ENCODE data around the gene ZNF205.

Gene ZNF205

DNA sequence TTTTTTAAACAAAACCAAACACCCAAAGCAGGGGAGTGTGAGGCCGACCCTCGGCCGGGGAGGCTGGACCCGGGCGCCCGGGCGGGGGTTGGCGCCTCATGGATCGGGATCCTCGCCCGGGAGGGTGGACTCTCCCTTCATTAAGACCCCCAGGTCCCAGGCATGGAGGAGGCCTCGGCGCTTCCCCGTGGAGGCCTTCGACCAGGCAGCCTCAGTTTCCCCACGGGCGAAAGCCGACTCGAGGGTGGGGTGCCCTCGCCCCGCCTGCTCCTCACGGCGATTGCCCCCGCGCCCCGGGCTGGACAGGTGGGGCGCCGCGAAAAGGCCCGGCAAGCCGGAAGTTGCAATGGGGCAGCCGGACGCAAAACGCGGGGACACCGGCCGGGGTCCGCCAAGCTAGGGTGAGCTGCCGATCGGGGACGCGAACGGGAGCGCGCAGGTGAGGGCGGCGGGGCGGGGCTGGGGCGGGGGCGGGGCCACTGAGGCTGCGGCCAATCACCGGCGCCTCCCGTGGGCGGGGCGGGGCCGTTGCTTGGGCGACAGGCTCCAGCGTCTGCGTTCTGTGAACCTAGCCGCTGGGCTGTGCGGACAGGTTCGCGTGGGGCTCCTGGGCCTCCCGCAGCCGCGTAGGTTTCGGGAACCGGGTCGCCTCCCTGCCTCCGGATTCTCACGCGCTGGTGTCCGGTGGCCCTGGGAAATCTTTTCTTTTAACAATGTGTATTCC, 6.0 kb upstream of the ZNF205 start:
- TF ChIP-seq POLR2A (IDR thresholded peaks at IDR 0.05; ENCODE audit: low read length) (peak; percentile 69), GATA1 (IDR thresholded peaks at IDR 0.05; ENCODE audit: low read depth, low read length) (no peak)

DNA sequence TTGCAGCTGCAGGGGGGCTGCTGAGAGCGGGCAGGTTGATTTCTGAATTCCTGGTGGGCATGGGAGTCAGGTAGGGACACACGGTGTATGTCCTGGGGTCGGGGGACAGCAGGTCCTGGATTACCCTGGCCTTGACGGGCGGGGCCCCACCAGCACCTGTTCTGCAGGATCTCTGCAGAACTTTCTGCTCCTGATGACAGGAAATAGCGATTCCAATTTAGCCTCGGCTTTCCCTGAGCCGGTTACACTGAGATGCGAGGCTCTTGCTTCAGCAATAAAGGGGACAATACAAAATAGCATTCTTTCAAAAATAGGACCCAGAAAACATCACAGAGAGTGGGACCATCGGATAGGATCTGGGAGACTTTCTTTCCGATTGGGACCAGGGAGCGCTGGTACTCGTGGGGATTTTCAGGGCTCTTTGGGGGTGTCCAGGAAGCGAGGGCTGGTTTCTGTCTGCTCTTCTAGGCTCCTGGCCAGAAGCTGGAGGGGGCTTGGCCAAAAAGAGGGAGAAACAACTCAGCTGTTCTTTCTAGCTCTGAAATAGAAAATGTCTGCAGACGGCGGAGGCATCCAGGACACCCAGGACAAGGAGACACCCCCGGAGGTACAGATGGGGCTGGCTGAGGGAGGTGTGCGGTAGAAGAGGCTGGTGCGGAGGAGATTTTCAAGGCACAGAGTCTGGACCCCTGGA, 642 bp downstream of the ZNF205 start:
- TF ChIP-seq GATA1 (IDR thresholded peaks at IDR 0.05; ENCODE audit: low read depth, low read length), result no peak
- TF ChIP-seq POLR2A (IDR thresholded peaks at IDR 0.05; ENCODE audit: low read length), result no peak
- no peak for DNase-seq

More for the DNA sequence above, 6.0 kb upstream of the ZNF205 start:
- peak; percentile 92 to 95 for DNase-seq

GRCh38 chr16:3113765-3114479, 1.5 kb downstream of the ZNF205 start:
- DNase-seq, result no peak
- no peak for TF ChIP-seq POLR2A (IDR thresholded peaks at IDR 0.05; ENCODE audit: low read length)
- TF ChIP-seq GATA1 (IDR thresholded peaks at IDR 0.05; ENCODE audit: low read depth, low read length), result no peak

- no peak for TF ChIP-seq POLR2A (IDR thresholded peaks at IDR 0.05; ENCODE audit: low read length)
- TF ChIP-seq GATA1 (IDR thresholded peaks at IDR 0.05; ENCODE audit: low read depth, low read length), result no peak
- DNase-seq, result no peak
Observed at GRCh38 chr16:3115003-3115402, 2.6 kb downstream of the ZNF205 start.

GRCh38 chr16:3115561-3115960, 3.2 kb downstream of the ZNF205 start:
- no peak for DNase-seq

GRCh38 chr16:3118204-3118790, 5.9 kb downstream of the ZNF205 start:
- no peak for DNase-seq
- TF ChIP-seq POLR2A (IDR thresholded peaks at IDR 0.05; ENCODE audit: low read length), result no peak
- TF ChIP-seq GATA1 (IDR thresholded peaks at IDR 0.05; ENCODE audit: low read depth, low read length), result no peak

More at GRCh38 chr16:3115561-3115960, 3.2 kb downstream of the ZNF205 start:
- TF ChIP-seq POLR2A (IDR thresholded peaks at IDR 0.05; ENCODE audit: low read length), result no peak
- TF ChIP-seq GATA1 (IDR thresholded peaks at IDR 0.05; ENCODE audit: low read depth, low read length), result no peak

DNA sequence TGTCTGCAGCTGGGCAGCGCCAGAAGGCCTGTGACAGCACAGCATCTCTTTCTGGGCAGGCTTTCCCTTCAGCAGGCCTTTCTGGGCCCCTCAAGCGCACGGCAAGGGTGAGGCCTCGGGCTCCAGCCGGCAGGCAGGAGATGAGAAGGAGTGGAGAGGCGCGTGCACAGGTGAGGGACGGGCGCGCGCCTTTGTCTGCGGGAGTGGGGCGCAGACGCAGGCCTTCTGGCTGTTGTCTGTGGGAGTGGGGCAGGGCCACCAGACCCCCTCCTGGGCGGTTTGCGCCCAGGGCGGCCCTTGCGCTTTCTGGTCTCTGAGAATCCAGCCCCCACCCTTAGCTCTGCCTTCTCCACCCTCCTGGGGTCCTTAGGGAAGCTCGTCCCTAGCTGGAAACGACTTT, 6.5 kb downstream of the ZNF205 start:
- no peak for DNase-seq
- no peak for TF ChIP-seq GATA1 (IDR thresholded peaks at IDR 0.05; ENCODE audit: low read depth, low read length)

DNA sequence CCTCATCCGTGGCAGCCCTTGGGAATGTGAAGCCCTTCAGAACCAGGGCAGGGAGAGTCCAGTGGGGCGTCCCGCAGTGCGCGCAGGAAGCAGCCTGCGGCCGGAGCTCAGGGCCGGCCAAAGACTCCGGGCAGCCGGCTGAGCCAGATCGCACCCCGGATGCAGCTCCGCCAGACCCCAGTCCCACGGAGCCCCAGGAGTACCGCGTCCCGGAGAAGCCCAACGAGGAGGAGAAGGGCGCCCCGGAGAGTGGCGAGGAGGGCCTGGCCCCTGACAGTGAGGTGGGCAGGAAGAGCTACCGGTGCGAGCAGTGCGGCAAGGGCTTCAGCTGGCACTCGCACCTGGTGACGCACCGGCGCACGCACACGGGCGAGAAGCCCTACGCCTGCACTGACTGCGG, 6.9 kb downstream of the ZNF205 start:
- no peak for TF ChIP-seq POLR2A (IDR thresholded peaks at IDR 0.05; ENCODE audit: low read length)
- no peak for TF ChIP-seq GATA1 (IDR thresholded peaks at IDR 0.05; ENCODE audit: low read depth, low read length)
- no peak for DNase-seq

DNA sequence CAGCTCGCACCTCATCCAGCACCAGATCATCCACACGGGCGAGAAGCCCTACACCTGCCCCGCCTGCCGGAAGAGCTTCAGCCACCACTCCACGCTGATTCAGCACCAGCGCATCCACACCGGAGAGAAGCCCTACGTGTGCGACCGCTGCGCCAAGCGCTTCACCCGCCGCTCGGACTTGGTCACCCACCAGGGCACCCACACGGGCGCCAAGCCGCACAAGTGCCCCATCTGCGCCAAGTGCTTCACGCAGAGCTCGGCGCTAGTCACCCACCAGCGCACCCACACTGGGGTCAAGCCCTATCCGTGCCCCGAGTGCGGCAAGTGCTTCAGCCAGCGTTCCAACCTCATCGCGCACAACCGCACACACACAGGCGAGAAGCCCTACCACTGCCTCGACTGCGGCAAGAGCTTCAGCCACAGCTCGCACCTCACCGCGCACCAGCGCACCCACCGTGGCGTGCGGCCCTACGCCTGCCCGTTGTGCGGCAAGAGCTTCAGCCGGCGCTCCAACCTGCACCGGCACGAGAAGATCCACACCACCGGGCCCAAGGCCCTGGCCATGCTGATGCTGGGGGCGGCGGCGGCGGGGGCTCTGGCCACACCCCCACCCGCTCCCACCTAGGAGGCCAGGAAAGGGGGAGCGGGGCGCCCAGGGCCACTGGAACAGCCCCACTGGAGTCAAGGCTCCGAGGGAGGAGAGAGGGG, 7.5 kb downstream of the ZNF205 start:
- DNase-seq, result no peak
- TF ChIP-seq POLR2A (IDR thresholded peaks at IDR 0.05; ENCODE audit: low read length) (no peak), GATA1 (IDR thresholded peaks at IDR 0.05; ENCODE audit: low read depth, low read length) (no peak)

DNA sequence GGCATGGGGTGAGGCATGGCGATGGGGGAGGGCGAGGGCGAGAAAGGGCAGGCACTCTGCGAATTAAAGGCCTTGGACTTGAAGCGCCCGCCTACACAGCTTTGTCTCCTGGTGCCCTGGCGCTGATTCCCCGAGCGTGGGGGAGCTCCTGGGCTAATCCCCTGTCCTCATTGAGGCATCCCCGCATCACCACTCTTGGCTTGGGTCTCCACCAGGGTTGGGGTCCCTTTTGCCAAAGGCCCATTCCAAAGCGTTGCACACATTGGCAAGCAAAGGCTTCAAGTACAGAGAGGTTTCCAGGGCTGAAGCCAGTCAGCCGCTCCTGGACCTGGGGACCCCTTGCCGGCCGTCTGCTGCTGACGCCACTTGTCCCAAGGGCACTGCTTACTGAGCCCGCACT, 8.0 kb downstream of the ZNF205 start:
- TF ChIP-seq POLR2A (IDR thresholded peaks at IDR 0.05; ENCODE audit: low read length), result no peak
- TF ChIP-seq GATA1 (IDR thresholded peaks at IDR 0.05; ENCODE audit: low read depth, low read length), result no peak
- DNase-seq, result no peak

DNA sequence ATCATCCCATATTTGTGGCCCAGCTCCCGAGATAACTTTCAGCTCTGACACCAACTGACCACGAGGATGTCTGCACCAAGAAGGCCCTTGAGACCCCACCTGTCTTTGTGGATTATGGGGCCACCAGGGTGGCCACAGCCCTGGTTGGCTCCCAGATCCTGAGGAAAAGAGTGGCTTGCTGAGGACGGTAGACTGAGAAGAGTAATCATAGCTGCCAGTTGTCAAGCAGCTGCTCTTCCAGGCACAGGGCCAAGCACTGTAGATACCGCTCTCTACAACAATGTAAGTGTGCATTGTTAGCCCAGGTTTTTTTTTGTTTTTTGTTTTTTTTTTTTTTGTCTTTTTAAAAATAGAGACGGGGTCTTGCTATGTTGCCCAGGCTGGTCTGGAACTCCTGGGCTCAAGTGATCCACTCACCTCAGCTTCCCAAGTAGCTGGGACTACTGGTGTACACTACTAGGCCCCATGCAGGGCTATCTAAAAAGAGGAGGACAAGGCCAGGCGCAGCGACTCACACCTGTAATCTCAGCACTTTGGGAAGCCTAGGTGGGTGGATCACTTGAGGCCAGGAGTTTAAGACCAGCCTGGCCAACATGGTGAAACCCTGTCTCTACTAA, 9.6 kb downstream of the ZNF205 start:
- peak; percentile 36 to 68 for DNase-seq
- TF ChIP-seq POLR2A (IDR thresholded peaks at IDR 0.05; ENCODE audit: low read length) (no peak), GATA1 (IDR thresholded peaks at IDR 0.05; ENCODE audit: low read depth, low read length) (no peak)

DNA sequence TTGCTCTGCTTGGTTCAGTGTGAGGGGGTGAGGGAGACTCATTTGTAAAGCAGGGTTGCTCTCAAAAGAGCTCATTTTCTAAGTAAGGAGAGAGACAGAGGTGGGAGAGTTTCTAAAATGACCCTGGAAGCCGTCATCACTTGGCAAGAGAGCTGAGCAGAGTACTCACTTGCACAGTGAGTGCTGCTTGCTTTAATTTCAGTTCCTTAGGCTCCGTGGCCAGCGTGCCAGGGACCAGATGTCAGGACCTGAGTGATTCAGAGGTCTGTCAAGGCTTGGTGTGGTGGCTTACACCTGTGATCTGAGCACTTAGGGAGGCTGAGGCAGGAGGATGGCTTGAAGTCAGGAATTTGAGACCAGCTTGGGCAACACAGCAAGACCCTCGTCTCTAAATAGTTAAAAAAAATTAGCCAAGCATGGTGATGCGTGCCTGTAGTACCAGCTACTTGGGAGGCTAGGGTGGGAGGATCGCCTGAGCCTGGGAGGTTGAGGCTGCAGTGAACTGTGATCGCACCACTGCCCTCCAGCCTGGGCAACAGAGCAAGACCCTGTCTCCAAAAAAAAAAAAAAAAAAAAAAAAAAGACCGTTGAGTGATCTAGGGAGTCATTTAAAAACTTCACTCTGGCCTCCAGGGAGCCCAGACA, 10.7 kb downstream of the ZNF205 start:
- TF ChIP-seq POLR2A (IDR thresholded peaks at IDR 0.05; ENCODE audit: low read length), result no peak
- TF ChIP-seq GATA1 (IDR thresholded peaks at IDR 0.05; ENCODE audit: low read depth, low read length), result no peak

More for the DNA sequence above, 10.7 kb downstream of the ZNF205 start:
- no peak for DNase-seq

Data from erythroblast (primary cell).